Kidney (tissue), 14 donors: ENCODE results near the gene SORBS1. TPM values are rescaled to one million over a fixed set of nuclear protein-coding genes. Genes with fewer than 3 reads are reported as not detected.

ENCODE experiments used
- DNase-seq, 5 donors: peaks; one replicate each; pipeline ENCODE4 v3.0.0-alpha.2; 2013 to 2020
- FAIRE-seq: peaks from 2 replicates; lab custom pipeline; 2012; peaks lifted over from hg19 to GRCh38; lab: Jason Lieb, UNC
- H3K27ac ChIP-seq, 2 donors: one replicate each; pipeline ENCODE4 v1.7.0; 2013; ENCODE audit warnings: low read depth in 2 of 2, low read length in 2 of 2, inconsistent platforms in 1 of 2
- H3K27me3 ChIP-seq: one replicate; pipeline ENCODE4 v1.7.1; 2013; ENCODE audit warnings: low read length, inconsistent platforms; ENCODE audit not compliant: control insufficient read depth, insufficient read depth
- H3K36me3 ChIP-seq, 3 donors: one replicate each; pipeline versions ENCODE4 v1.7.0 to v1.7.1; 2013; ENCODE audit warnings: low read length in 3 of 3, control low read depth in 1 of 3, inconsistent platforms in 1 of 3; ENCODE audit not compliant: insufficient read depth in 3 of 3, control insufficient read depth in 2 of 3
- H3K4me1 ChIP-seq, 3 donors: one replicate each; pipeline versions ENCODE4 v1.7.0 to v1.7.1; 2013; ENCODE audit warnings: low read length in 3 of 3, inconsistent platforms in 1 of 3, low read depth in 1 of 3; ENCODE audit not compliant: control insufficient read depth in 2 of 3, insufficient read depth in 2 of 3
- H3K4me3 ChIP-seq, 3 donors: one replicate each; pipeline versions ENCODE4 v1.7.0 to v1.8.1; 2013; ENCODE audit warnings: low read length in 3 of 3, control low read depth in 1 of 3, inconsistent platforms in 1 of 3
- H3K9ac ChIP-seq, 3 donors: one replicate each; pipeline versions ENCODE4 v1.7.0 to v1.7.1; 2013; ENCODE audit warnings: low read length in 3 of 3, control low read depth in 1 of 3, inconsistent platforms in 1 of 3
- H3K9me3 ChIP-seq, 3 donors: one replicate each; pipeline versions ENCODE4 v1.7.0 to v1.7.1; 2013; ENCODE audit warnings: low read length in 3 of 3, control low read depth in 1 of 3, inconsistent platforms in 1 of 3; ENCODE audit not compliant: control insufficient read depth in 2 of 3, insufficient read depth in 1 of 3
- CTCF ChIP-seq: IDR thresholded peaks from 3 replicates; pipeline ENCODE4 v1.5.1; 2012; ENCODE audit warnings: mild to moderate bottlenecking, moderate library complexity, borderline replicate concordance; ENCODE audit not compliant: insufficient read depth; ENCODE audit errors: extremely low read depth
- intact Hi-C: fragments of 100-400 bp; cut with DNase I; formaldehyde crosslinking; loops from one replicate; pipeline ENCODE4 v1.11.1; 2022
- polyA plus RNA-seq: library from polyadenylated mRNA; stranded (reverse); fragments of 350-450 nt; fragmentation: Illumina TruSeq; extraction: RNeasy Lipid Tissue Mini Kit (QIAGEN cat#74804); gene quantifications from one replicate; pipeline ENCODE4 v1.2.3, GENCODE V29; 2014; ENCODE audit warnings: low read depth, low replicate concordance; ENCODE audit not compliant: insufficient read depth
- total RNA-seq: library from RNA; stranded (reverse); fragmentation: NEBNext Ultra II Directional; extraction: Animal tissue kit (Norgen Biotek cat#: 25700); gene quantifications from one replicate; pipeline ENCODE4 v1.2.1, GENCODE V29; 2021
- donor health status: control.
- donor health status: control.
- donor health status: control.
- donor health status: control.
- donor health status: control.
- donor health status: DM: yes; HTN: yes; CAD: no.
- donor health status: Normal renal cell carcinoma (clear cell type).

Gene SORBS1
- total and polyA plus RNA-seq, 2 donors from 2014 or later, result 12.2 to 91.7 TPM

- peaks cover 0 to 8% (median 0%) of the 10 kb centered on the region in 3 donors for H3K4me1 ChIP-seq
- FAIRE-seq (no peak), DNase-seq (no peak)
- H3K36me3 ChIP-seq, result peaks cover 0 to 4% (median 0%) of the 10 kb centered on the region in 3 donors
- H3K9me3 ChIP-seq, result no peaks in the 10 kb centered on the region
- no peak overlapping the region for H3K4me3 ChIP-seq
- no peak overlapping the region for H3K9ac ChIP-seq
- H3K27ac ChIP-seq, result no peak overlapping the region
- no peak for TF ChIP-seq CTCF
- no peaks in the 10 kb centered on the region for H3K27me3 ChIP-seq
- intact Hi-C loops, result loop anchor here (5.0 kb wide), 1 partner anchor 170 kb away; no protein-coding TSS in a partner anchor
Measured at GRCh38 chr10:95431900-95432342, 129.2 kb downstream of the SORBS1 start.

GRCh38 chr10:95430231-95430951, 130.8 kb downstream of the SORBS1 start:
- Histone ChIP-seq H3K36me3 (no peaks in the 10 kb centered on the region), H3K9ac (no peak overlapping the region), H3K9me3 (no peaks in the 10 kb centered on the region), H3K4me1 (peaks cover 0 to 5% (median 0%) of the 10 kb centered on the region in 3 donors), H3K27ac (no peak overlapping the region), H3K27me3 (no peaks in the 10 kb centered on the region), H3K4me3 (no peak overlapping the region)
- intact Hi-C loops, result loop anchor here (5.0 kb wide), 1 partner anchor 172 kb away; no protein-coding TSS in a partner anchor
- TF ChIP-seq CTCF, result peak; percentile 99
- FAIRE-seq (peak; percentile 17), DNase-seq (peak in 4 of 5 donors; percentile 64 to 86 (median 68))

- Histone ChIP-seq H3K27me3 (no peaks in the 10 kb centered on the region), H3K9ac (no peak overlapping the region), H3K4me3 (no peak overlapping the region), H3K4me1 (peaks cover 0 to 5% (median 0%) of the 10 kb centered on the region in 3 donors), H3K27ac (no peak overlapping the region), H3K9me3 (no peaks in the 10 kb centered on the region), H3K36me3 (no peaks in the 10 kb centered on the region)
- intact Hi-C loops, result loop anchor here (5.0 to 10.0 kb wide), 2 partner anchors 55 to 173 kb away; no protein-coding TSS in a partner anchor
- no peak for TF ChIP-seq CTCF
- FAIRE-seq (no peak), DNase-seq (no peak)
Measured at GRCh38 chr10:95429639-95430038, 131.5 kb downstream of the SORBS1 start.
